Measurements from ENCODE around the gene SLC24A4. TPM values are rescaled to one million over a fixed set of nuclear protein-coding genes. Genes with fewer than 3 reads are reported as not detected.

SLC24A4 gene
- total and polyA plus RNA-seq, 2 donors (not counting 3 experiments of a cell fraction or from before 2014, with no cell fraction given), result 0.07 to 0.08 TPM

DNA sequence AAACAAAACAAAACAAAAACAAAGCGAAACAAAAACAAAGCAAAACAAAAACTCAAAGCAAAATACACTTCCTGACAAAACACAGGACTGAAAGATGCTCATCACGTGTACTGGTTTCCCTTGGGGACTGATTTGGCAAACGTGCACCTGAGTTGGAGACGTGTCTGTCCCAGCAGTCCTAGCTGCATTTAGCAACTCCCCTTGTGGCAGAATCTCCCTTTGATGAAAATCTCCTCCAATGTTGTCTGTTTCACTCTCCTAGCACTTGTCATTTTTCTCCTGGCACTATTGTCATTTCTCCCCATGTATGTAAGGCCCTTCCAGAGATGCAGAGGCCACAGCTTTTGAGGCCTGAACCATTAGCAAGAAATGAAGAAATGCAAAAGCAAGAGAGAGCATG lies 6.8 kb upstream of the SLC24A4 start:
- Histone ChIP-seq H3K27ac (ENCODE audit: insufficient read depth, low read depth, low read length) (no peak overlapping the region), H3K9me1 (replicated peaks; ENCODE audit: control insufficient read depth, extremely low read depth, insufficient read depth, low read length) (no peaks in the 10 kb centered on the region), H3K27me3 (ENCODE audit: control insufficient read depth in 2 of 2, insufficient read depth in 2 of 2, low read length in 2 of 2) (peaks cover 1 to 2% of the 10 kb centered on the region in 2 experiments), H3K9ac (replicated peaks; ENCODE audit: extremely low read depth, insufficient read depth, low read length) (no peak overlapping the region), H3K4me2 (ENCODE audit: insufficient read depth, low read length) (no peak overlapping the region), H3K4me1 (ENCODE audit: control insufficient read depth, extremely low read depth, insufficient read depth, low read length) (no peaks in the 10 kb centered on the region), H3K79me2 (ENCODE audit: control insufficient read depth, insufficient read depth, low read length) (no peaks in the 10 kb centered on the region), H3K4me3 (replicated peaks in 1 of 3; ENCODE audit: insufficient read depth in 1 of 3, low read depth in 1 of 3, low read length in 3 of 3) (no peak overlapping the region), H3K36me3 (ENCODE audit: control insufficient read depth in 2 of 2, extremely low read depth in 1 of 2, insufficient read depth in 2 of 2, low read length in 2 of 2) (no peaks in the 10 kb centered on the region), H4K20me1 (replicated peaks; ENCODE audit: control insufficient read depth, extremely low read depth, insufficient read depth, low read length) (no peaks in the 10 kb centered on the region), H3K9me3 (replicated peaks; ENCODE audit: control insufficient read depth, insufficient read depth, low read length) (no peaks in the 10 kb centered on the region), H2AFZ (ENCODE audit: low read depth, low read length) (no peak overlapping the region)
- DNase-seq (ENCODE audit: low read depth, low spot score), result no peak
- no peak for FAIRE-seq
- ChIA-PET CTCF (no interaction called here), POLR2A (no interaction called here)
- dilution Hi-C loops (cut with MboI; ENCODE audit: extremely low pct_ligation_motif_present, low sequenced_read_pairs), result no loop called here
- intact Hi-C loops (cut with micrococcal nuclease), result no loop called here
- TF ChIP-seq GATA2 (IDR thresholded peaks at IDR 0.05; ENCODE audit: insufficient read depth, insufficient read length, low read depth, low read length) (no peak), EZH2 (IDR thresholded peaks at IDR 0.05; ENCODE audit: borderline replicate concordance, low read depth, low read length, severe bottlenecking) (no peak), CTCF (IDR thresholded peaks at IDR 0.05; ENCODE audit: extremely low read depth in 1 of 2, insufficient read depth in 1 of 2, low read depth in 1 of 2, low read length in 2 of 2) (no peak), MYC (IDR thresholded peaks at IDR 0.05; ENCODE audit: low read depth, low read length) (no peak), FOS (IDR thresholded peaks at IDR 0.05; ENCODE audit: borderline replicate concordance, insufficient read depth, low read length) (no peak), JUN (IDR thresholded peaks at IDR 0.05; ENCODE audit: borderline replicate concordance, insufficient read depth, insufficient read length, low read depth) (no peak), POLR2A (IDR thresholded peaks at IDR 0.05; ENCODE audit: low read depth, low read length) (no peak), POLR2AphosphoS5 (IDR thresholded peaks at IDR 0.05; ENCODE audit: insufficient read depth, low read depth, low read length) (no peak)
- TF ChIP-seq, protein P1, sequence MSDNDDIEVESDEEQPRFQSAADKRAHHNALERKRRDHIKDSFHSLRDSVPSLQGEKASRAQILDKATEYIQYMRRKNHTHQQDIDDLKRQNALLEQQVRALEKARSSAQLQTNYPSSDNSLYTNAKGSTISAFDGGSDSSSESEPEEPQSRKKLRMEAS (IDR thresholded peaks at IDR 0.05; ENCODE audit: insufficient read depth, insufficient read length), result no peak
- no TSS peak for BruUV-seq (replicated peaks)

Measured in endothelial cell of umbilical vein (primary cell).